ENCODE measurements around the gene C15orf61.

Gene C15orf61

DNA sequence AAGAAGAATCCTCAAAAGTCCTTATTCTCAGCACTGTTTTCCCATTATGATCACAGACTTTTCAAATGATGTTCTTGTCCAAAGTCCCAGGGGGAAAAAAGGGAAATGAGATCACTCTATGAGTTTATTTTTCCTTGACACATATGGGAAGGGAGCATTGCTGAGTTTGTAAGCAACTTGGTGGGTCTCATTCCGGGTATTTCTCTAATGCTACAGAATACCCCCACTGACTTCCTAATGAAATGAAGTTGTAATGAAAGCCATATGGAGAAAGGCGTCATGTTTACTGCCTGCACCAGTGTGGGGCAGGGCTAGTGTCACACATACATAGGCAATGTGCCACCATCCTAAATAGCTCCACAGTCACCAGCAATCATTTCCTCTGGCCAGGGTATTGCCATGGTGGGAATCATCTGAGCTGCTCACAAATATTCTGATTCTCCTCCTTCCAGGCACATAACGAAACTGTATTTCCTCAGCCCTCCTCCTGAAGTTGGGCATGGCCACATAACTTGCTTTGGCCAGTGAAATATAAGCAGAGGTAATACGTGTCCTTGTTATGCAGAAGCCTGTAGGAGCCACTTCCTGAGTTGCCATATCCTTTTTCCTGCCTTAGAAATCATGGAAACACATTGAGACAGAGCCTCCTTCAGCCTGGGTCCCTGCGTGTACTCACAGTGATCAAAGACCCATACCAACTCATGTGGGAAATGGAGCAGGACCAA lies 41.0 kb upstream of the C15orf61 start:
- no CpG with 5 or more reads among the region's 5 CpGs for WGBS, 2 donors (ENCODE audit: extremely low coverage in 2 of 2, insufficient read length in 2 of 2, insufficient replicate concordance in 1 of 2)
- no peak overlapping the region for H3K4ac ChIP-seq (ENCODE audit: low read length)
- H3K27me3 ChIP-seq (ENCODE audit: control insufficient read depth in 3 of 3, insufficient read depth in 3 of 3, low read depth in 1 of 3, low read length in 3 of 3): no peaks in the 10 kb centered on the region
- no peak overlapping the region for H3K18ac ChIP-seq (ENCODE audit: low read length)
- DNase-seq (ENCODE audit: low spot score): no peak
- no peak overlapping the region for H2BK120ac ChIP-seq (ENCODE audit: low read depth, low read length)
- H3K9ac ChIP-seq (ENCODE audit: low read depth, low read length, poor library complexity): no peak overlapping the region
- H3K36me3 ChIP-seq (replicated peaks in 1 of 2; ENCODE audit: control insufficient read depth in 2 of 2, insufficient read depth in 2 of 2, low read length in 2 of 2): no peaks in the 10 kb centered on the region
- H4K8ac ChIP-seq (ENCODE audit: low read depth, low read length): no peak overlapping the region
- H3K79me1 ChIP-seq (ENCODE audit: low read depth, low read length): no peaks in the 10 kb centered on the region
- no peak overlapping the region for H2BK12ac ChIP-seq (ENCODE audit: low read length)
- H3K4me1 ChIP-seq (ENCODE audit: control insufficient read depth in 2 of 2, insufficient read depth in 1 of 2, low read depth in 1 of 2, low read length in 2 of 2): no peaks in the 10 kb centered on the region
- no peak overlapping the region for H4K91ac ChIP-seq (ENCODE audit: low read depth, low read length, poor library complexity)
- H3K4me2 ChIP-seq (ENCODE audit: insufficient read depth, low read length, poor library complexity, severe bottlenecking): no peak overlapping the region
- no peak overlapping the region for H2BK15ac ChIP-seq (ENCODE audit: low read length)
- H2AK5ac ChIP-seq (ENCODE audit: low read depth, low read length): no peak overlapping the region
- H3K9me3 ChIP-seq (replicated peaks in 1 of 2; ENCODE audit: control insufficient read depth in 2 of 2, insufficient read depth in 1 of 2, low read depth in 1 of 2, low read length in 2 of 2): no peaks in the 10 kb centered on the region
- H3K4me3 ChIP-seq (ENCODE audit: low read length in 2 of 2): no peak overlapping the region
- no peak overlapping the region for H3K27ac ChIP-seq (replicated peaks; ENCODE audit: low read length)
- no peak overlapping the region for H2BK5ac ChIP-seq (ENCODE audit: low read length)
- no peak overlapping the region for H3K14ac ChIP-seq (ENCODE audit: low read length)
- no peak overlapping the region for H3K23ac ChIP-seq (ENCODE audit: low read depth, low read length, poor library complexity)
- no peak overlapping the region for H2AFZ ChIP-seq (ENCODE audit: low read length)

GRCh38 chr15:67480741-67481140 lies 40.2 kb upstream of the C15orf61 start:
- no peak overlapping the region for H3K4me3 ChIP-seq (ENCODE audit: low read length in 2 of 2)

GRCh38 chr15:67481680-67482079 lies 39.3 kb upstream of the C15orf61 start:
- Histone ChIP-seq H3K27ac (replicated peaks; ENCODE audit: low read length) (no peak overlapping the region), H2AK5ac (ENCODE audit: low read depth, low read length) (no peak overlapping the region), H2BK12ac (ENCODE audit: low read length) (no peak overlapping the region), H3K14ac (ENCODE audit: low read length) (no peak overlapping the region), H3K4ac (ENCODE audit: low read length) (no peak overlapping the region), H3K18ac (ENCODE audit: low read length) (no peak overlapping the region), H4K8ac (ENCODE audit: low read depth, low read length) (no peak overlapping the region), H3K36me3 (replicated peaks in 1 of 2; ENCODE audit: control insufficient read depth in 2 of 2, insufficient read depth in 2 of 2, low read length in 2 of 2) (no peaks in the 10 kb centered on the region), H2BK15ac (ENCODE audit: low read length) (no peak overlapping the region), H3K9ac (ENCODE audit: low read depth, low read length, poor library complexity) (no peak overlapping the region), H3K79me1 (ENCODE audit: low read depth, low read length) (no peaks in the 10 kb centered on the region), H3K27me3 (ENCODE audit: control insufficient read depth in 3 of 3, insufficient read depth in 3 of 3, low read depth in 1 of 3, low read length in 3 of 3) (no peaks in the 10 kb centered on the region), H3K23ac (ENCODE audit: low read depth, low read length, poor library complexity) (no peak overlapping the region), H3K4me3 (ENCODE audit: low read length in 2 of 2) (no peak overlapping the region), H2BK5ac (ENCODE audit: low read length) (no peak overlapping the region), H3K4me1 (ENCODE audit: control insufficient read depth in 2 of 2, insufficient read depth in 1 of 2, low read depth in 1 of 2, low read length in 2 of 2) (no peaks in the 10 kb centered on the region), H2BK120ac (ENCODE audit: low read depth, low read length) (no peak overlapping the region), H3K9me3 (replicated peaks in 1 of 2; ENCODE audit: control insufficient read depth in 2 of 2, insufficient read depth in 1 of 2, low read depth in 1 of 2, low read length in 2 of 2) (no peaks in the 10 kb centered on the region), H3K4me2 (ENCODE audit: insufficient read depth, low read length, poor library complexity, severe bottlenecking) (no peak overlapping the region), H4K91ac (ENCODE audit: low read depth, low read length, poor library complexity) (no peak overlapping the region), H2AFZ (ENCODE audit: low read length) (no peak overlapping the region)
- no CpG with 5 or more reads among the region's 2 CpGs for WGBS, 2 donors (ENCODE audit: extremely low coverage in 2 of 2, insufficient read length in 2 of 2, insufficient replicate concordance in 1 of 2)
- no peak for DNase-seq (ENCODE audit: low spot score)

More at GRCh38 chr15:67480741-67481140, 40.2 kb upstream of the C15orf61 start:
- Histone ChIP-seq H2BK12ac (ENCODE audit: low read length) (no peak overlapping the region), H3K79me1 (ENCODE audit: low read depth, low read length) (no peaks in the 10 kb centered on the region), H3K27me3 (ENCODE audit: control insufficient read depth in 3 of 3, insufficient read depth in 3 of 3, low read depth in 1 of 3, low read length in 3 of 3) (no peaks in the 10 kb centered on the region), H2AK5ac (ENCODE audit: low read depth, low read length) (no peak overlapping the region), H3K4me2 (ENCODE audit: insufficient read depth, low read length, poor library complexity, severe bottlenecking) (no peak overlapping the region), H3K9me3 (replicated peaks in 1 of 2; ENCODE audit: control insufficient read depth in 2 of 2, insufficient read depth in 1 of 2, low read depth in 1 of 2, low read length in 2 of 2) (no peaks in the 10 kb centered on the region), H4K8ac (ENCODE audit: low read depth, low read length) (no peak overlapping the region), H3K23ac (ENCODE audit: low read depth, low read length, poor library complexity) (no peak overlapping the region), H3K9ac (ENCODE audit: low read depth, low read length, poor library complexity) (no peak overlapping the region), H3K18ac (ENCODE audit: low read length) (no peak overlapping the region), H3K27ac (replicated peaks; ENCODE audit: low read length) (no peak overlapping the region), H2BK5ac (ENCODE audit: low read length) (no peak overlapping the region), H2BK120ac (ENCODE audit: low read depth, low read length) (no peak overlapping the region), H3K4me1 (ENCODE audit: control insufficient read depth in 2 of 2, insufficient read depth in 1 of 2, low read depth in 1 of 2, low read length in 2 of 2) (no peaks in the 10 kb centered on the region), H2AFZ (ENCODE audit: low read length) (no peak overlapping the region), H4K91ac (ENCODE audit: low read depth, low read length, poor library complexity) (no peak overlapping the region), H2BK15ac (ENCODE audit: low read length) (no peak overlapping the region), H3K14ac (ENCODE audit: low read length) (no peak overlapping the region), H3K4ac (ENCODE audit: low read length) (no peak overlapping the region), H3K36me3 (replicated peaks in 1 of 2; ENCODE audit: control insufficient read depth in 2 of 2, insufficient read depth in 2 of 2, low read length in 2 of 2) (no peaks in the 10 kb centered on the region)
- WGBS, 2 donors (ENCODE audit: extremely low coverage in 2 of 2, insufficient read length in 2 of 2, insufficient replicate concordance in 1 of 2): no CpG with 5 or more reads among the region's 1 CpG
- no peak for DNase-seq (ENCODE audit: low spot score)

DNA sequence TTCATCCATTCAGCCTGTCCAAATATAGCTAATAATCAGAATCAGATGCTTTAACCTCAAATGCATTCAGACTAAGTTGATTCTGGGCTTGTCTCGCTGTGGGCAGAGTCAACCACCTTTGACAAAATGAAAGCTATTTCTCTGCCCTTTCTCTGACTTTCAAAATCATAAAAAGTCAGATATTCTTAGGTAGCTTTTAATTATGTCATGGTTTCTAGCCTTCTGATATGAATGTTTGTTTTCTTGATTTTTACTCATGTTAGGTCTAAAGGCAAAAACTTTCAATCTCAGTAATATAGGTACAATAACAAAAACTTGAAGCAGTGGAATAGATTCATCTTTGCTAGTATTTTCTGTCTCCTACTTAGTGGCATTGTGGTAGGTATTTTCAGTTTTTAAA lies 25.3 kb upstream of the C15orf61 start:
- Histone ChIP-seq H2AFZ (ENCODE audit: low read length) (no peak overlapping the region), H3K27me3 (ENCODE audit: control insufficient read depth in 3 of 3, insufficient read depth in 3 of 3, low read depth in 1 of 3, low read length in 3 of 3) (peaks cover 0 to 2% (median 0%) of the 10 kb centered on the region in 3 experiments), H2BK5ac (ENCODE audit: low read length) (no peak overlapping the region), H3K36me3 (replicated peaks in 1 of 2; ENCODE audit: control insufficient read depth in 2 of 2, insufficient read depth in 2 of 2, low read length in 2 of 2) (no peaks in the 10 kb centered on the region), H3K4me1 (ENCODE audit: control insufficient read depth in 2 of 2, insufficient read depth in 1 of 2, low read depth in 1 of 2, low read length in 2 of 2) (no peaks in the 10 kb centered on the region), H2AK5ac (ENCODE audit: low read depth, low read length) (no peak overlapping the region), H3K9me3 (replicated peaks in 1 of 2; ENCODE audit: control insufficient read depth in 2 of 2, insufficient read depth in 1 of 2, low read depth in 1 of 2, low read length in 2 of 2) (no peaks in the 10 kb centered on the region), H3K23ac (ENCODE audit: low read depth, low read length, poor library complexity) (no peak overlapping the region), H3K18ac (ENCODE audit: low read length) (no peak overlapping the region), H3K79me1 (ENCODE audit: low read depth, low read length) (no peaks in the 10 kb centered on the region), H3K4me2 (ENCODE audit: insufficient read depth, low read length, poor library complexity, severe bottlenecking) (no peak overlapping the region), H3K4ac (ENCODE audit: low read length) (no peak overlapping the region), H4K91ac (ENCODE audit: low read depth, low read length, poor library complexity) (no peak overlapping the region), H2BK12ac (ENCODE audit: low read length) (no peak overlapping the region), H3K9ac (ENCODE audit: low read depth, low read length, poor library complexity) (no peak overlapping the region), H3K14ac (ENCODE audit: low read length) (no peak overlapping the region), H2BK120ac (ENCODE audit: low read depth, low read length) (no peak overlapping the region), H4K8ac (ENCODE audit: low read depth, low read length) (no peak overlapping the region), H2BK15ac (ENCODE audit: low read length) (no peak overlapping the region), H3K27ac (replicated peaks; ENCODE audit: low read length) (no peak overlapping the region), H3K4me3 (ENCODE audit: low read length in 2 of 2) (no peak overlapping the region)
- no CpG with 5 or more reads among the region's 1 CpG for WGBS, 2 donors (ENCODE audit: extremely low coverage in 2 of 2, insufficient read length in 2 of 2, insufficient replicate concordance in 1 of 2)
- no peak for DNase-seq (ENCODE audit: low spot score)
